GM15510 (cell line): Measurements from ENCODE around the gene GATAD2A.
A peak's percentile ranks its signal among the peaks of the same experiment; 100 is the strongest.

Experiments used
- POLR2A ChIP-seq: IDR thresholded peaks from 3 replicates; pipeline ENCODE4 v1.6.1; 2011; ENCODE audit warnings: borderline replicate concordance; ENCODE audit not compliant: insufficient read length; ENCODE audit errors: extremely low read depth

GATAD2A gene

DNA sequence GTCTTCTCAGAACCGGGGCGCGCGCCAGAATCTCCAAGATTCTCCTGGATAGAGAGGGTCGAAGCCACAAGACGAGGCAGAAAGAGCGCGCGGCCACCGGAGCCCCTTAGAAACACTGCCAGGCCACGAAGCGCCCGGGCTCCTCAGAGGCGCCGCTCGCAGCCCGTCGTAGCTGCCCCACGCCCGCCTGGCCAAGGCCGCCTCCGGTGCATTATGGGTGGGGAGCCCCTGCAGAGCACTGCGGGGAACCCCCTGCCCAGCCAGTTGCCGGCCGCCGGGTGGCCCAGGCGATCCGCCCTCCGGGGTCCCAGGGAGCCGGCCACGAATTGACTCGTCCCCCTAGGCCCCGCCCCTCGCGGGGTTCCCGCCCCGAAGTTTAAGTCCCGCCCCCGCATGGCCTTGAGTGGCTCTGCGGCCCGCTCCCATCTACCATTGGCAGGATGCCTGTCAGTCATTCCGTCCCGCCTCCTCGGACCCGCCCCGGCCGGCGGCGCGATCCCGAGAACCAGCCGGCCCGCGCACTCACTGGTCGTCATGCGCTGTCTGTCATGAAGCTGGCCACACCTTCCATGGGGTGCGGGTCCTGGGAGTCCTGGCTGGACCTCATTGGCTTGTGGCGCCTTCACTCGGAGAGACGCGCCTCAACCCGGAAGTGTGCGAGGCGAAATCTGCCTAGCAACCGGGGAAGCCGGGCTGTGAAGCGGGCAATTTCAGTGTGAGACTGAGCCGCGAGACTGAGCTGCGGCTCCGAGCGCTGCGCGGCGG lies 20.2 kb upstream of the GATAD2A start:
- TF ChIP-seq POLR2A = peak; percentile 90

DNA sequence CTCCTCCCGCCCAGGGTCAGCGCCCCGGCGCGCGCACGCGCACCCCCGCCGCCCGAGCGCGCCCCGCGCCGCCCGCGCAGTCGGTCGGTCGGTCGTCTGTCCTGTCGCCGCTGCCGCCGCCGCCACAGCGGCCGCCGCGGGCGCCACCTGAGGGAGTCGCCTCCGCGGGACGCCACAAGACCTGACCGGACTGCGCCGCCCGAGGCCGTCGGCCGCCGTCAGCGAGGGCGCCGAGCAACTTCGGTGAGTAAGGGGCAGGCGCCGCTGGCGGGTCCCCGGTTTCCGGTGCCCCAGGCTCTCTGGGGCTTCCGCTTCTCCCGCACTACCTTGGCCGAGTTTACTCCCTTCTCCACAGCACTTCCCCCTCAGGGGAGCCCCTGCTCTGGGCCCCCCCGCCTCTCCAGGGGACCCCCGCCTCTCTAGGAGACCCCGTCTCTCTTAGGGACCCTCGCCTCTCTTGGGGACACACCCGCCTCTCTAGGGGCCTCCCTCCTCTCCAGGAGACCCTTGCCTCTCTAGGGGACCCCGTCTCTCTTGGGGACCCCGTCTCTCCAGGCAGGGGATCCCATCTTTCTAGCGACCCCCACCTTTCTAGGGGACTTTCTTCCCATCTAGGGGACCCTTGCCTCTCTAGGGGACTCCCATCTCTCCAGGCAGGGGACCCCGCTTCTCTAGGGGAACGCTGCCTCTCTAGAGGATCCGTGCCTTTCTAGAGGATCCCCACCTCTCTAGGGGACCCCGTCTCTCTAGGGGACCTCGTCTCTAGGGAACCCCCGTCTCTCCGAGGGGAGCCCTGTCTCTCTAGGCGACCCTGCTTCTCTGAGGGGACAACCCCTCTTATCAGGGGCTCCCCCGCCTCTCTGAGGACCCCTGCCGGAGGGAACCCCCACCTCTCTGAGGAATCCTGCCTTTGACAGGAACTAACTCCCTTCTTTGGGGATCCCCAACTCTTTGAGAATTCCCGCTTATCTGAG lies 19.3 kb upstream of the GATAD2A start:
- TF ChIP-seq POLR2A = peak; percentile 78

DNA sequence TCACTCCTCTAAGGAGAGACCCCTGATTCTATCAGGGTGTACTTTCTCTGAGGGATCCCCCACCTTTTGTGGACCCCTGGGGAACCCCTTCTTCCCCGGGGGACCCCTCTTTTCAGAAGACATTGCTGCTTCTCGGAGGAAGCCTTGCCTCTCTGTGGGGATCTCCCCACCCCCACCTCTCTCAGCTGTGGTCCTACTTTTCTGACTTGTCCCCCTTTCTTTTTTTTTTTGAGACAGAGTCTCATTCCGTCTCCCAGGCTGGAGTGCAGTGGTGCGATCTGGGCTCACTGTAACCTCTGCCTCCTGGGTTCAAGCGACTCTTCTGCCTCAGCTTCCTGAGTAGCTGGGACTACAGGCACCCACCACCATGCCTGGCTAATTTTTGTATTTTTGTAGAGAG lies 18.4 kb upstream of the GATAD2A start:
- TF ChIP-seq POLR2A = no peak

DNA sequence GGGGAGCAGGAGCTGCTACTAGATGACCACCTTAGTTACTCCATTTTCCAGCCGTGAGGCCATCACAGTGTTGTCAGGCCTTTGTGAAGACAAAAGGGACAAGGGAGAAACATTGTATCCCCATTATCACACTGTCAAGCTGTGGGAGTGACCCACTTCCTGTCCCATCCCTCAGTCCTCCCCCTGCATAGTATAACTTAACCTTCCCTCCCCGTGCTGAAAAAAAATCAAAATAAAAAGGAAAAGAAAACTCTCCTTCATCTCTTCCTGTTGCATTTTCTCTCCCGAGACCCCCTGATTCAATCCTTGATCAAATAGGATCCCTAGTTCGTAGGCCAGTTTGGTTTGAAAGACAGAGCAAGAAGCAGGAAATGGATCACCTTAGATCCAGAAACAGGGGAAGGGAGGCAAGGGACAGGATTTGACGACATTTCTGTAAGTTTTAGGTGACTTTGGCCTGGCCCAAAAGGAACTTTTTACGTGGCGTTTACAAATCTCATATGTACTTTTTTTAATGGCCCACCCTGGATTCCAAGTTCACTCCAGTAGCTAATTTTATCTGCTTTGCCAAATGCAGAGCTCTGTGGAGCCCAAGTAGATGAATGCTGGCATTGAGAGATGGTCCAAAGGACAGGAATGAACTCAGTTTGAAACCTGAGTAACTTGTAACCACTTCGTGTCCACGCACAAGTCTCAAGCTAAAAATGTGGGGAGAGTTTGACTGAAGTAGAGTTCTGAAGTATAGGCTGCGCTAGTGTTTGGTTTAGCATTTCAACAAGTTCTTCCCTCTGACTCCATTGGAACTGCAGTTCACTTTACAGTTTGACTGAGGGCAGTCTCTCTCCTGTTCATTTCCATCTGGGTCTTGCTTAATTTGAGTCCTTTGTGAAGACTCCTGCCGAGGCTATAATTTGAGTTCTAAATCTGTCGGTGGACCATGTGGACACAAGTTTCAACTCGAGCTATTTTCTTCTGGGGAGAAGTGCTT lies 16.6 kb upstream of the GATAD2A start:
- no peak for TF ChIP-seq POLR2A

DNA sequence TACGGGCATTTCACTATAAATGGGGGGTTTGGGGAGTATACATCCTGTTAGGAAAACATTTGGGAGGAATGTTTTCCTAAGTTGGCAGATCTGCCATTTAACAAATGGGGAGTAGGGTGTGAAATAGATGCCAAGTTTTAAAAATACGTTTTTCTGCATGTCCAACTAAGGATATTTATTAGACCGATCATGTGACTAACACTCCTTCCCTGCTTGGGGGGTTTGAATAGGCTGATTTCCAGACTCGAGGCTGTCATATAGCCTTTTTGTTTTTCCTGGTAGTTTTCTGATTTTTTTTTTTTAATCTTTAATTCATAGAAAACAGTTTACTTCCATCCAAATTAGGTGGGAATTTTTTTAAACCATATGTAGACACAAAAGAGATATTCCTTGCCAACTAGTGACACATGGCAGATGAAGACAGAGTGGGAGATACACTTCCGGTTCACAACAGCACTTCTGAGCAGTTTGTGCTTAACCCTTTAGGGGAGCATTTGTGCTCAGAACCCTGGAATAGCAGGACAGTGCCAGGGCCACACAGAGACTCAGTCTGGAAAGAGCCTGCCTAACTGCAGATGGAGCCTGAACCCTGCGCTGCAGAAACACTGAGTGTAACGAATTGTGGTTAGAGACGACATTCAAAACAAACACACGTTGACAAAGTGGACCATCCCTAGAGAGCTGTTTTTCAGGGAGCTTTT lies 5.6 kb upstream of the GATAD2A start:
- TF ChIP-seq POLR2A = no peak

DNA sequence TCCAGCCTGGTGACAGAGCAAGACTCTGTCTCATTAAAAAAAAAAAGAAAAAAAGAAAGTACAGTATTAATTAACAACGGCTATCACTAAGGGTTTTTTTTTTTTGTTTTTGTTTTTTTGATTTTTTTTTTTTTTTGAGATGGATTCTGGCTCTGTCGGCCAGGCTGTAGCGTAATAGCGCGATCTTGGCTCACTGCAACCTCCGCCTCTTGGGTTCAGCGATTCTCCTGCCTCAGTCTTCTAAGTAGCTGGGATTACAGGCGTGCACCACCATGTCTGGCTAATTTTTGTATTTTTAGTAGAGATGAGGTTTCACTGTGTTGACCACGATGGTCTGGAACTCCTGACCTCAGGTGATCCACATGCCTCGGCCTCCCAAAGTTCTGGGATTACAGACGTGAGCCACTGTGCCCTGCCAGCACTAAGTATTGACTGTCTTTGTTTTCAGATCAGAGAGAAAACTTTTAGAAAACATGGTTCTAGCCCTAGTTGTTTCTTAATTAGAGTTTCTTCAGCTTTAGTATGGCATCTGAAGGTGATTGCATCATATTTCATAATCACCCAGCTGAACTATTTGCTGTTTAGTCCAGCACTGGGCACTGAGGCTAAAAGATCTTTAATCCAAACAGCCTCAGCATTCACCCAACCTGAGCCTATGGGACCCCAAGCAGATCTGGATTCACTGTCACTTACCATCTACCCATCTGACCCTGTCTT lies 2.7 kb upstream of the GATAD2A start:
- no peak for TF ChIP-seq POLR2A

DNA sequence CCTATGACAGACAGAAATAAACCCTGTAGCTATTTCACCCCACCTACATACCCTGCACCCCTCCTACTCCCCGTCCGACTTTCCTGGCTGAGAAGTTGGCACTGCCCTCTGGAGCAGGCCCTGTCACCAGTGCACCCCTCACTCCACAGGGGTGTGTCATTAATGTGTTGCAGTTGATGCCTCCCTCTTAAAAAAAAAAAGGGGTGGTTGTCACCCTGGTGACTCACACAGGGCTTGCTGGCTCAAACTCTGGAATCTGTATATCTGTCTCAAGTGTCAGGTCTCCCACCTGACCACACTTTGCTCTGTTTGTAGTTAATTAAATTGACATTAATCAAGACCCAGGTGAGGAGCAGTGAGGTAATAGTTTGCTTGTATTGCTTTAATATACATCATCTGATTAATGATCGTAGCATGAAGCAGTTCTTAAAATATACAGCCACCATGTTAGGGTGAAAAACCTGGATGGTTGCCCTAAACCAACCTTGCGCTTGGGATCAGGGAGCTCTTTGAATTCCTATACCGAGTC lies 2.0 kb upstream of the GATAD2A start:
- no peak for TF ChIP-seq POLR2A

DNA sequence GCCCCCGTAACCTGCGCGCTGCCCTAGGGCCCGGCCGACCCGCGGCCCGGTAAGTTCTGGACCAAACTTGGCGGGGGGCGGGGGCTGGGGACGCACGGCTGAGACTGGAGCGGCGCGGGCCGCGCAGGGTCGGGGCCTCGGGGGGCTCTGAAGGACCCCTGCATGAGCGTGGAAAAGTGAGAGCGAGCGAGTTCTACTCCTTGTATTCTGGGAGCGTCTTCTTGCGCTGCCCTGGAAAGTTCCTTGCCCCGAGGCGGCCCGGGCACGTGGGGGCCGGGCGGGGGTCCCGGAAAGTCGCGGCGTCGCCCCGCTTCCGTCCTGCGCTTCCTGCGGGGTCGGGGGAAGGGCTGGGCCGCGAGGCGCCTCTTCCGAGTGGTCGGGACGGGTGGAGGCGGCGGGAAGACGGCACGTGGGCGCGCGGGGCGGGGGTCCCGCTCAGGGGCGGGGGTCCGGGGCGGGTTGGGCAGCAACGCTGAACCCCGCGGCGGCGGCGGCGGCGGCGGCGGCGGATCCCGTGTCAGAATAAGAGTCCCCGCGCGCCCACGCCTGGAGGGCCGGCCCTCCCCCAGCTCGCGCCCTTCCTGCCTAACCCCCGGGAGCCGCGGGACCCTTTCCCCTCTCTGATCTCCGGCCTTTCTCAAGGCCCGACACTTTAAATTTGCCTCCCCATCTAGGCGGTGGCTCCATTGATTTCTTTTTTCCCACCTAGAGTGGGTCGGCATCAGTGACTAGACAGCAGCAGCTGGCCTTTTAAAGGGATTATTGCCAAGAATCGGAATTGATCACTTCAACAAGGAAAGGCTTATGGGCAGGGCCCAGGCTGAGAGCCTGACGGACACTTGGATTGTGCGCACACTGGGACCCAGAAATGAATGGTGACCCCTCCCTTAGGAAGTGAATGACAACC lies 749 bp downstream of the GATAD2A start:
- no peak for TF ChIP-seq POLR2A

DNA sequence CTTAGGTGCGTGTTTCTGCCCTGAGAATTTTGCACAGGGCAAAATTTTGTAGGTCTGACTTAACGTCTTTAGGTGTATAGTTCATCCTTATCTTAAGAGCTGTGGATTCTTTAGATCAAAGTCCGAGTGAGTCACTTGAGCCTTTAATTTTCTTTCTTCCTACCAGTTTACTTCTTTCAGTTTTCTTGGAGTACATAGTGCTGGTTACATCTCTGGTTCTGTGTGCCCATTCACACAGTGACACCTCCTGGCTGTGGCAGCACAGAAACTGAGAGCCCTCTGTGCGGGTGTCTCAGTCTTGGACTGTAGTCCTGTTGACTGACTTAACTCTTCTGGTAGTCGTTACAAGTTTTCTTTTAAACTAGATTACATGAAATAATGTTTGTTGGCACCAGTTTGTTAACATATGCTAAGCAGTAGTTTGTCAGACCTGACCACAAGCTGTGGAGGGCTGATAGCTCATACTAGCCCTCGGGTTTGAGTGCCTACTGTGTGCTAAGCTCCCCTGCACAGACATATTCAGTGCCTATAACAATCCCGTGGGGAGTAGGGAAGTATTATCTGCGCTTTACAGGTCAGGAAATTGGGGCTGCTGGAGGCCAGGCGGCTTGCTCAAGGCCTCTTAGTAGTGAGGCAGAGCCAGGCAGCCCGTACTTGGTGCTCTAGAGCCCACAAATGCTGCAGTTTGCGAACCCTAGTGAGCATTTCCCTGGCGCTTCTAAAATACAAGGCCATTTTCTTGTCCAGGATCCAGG lies 1.6 kb downstream of the GATAD2A start:
- no peak for TF ChIP-seq POLR2A

DNA sequence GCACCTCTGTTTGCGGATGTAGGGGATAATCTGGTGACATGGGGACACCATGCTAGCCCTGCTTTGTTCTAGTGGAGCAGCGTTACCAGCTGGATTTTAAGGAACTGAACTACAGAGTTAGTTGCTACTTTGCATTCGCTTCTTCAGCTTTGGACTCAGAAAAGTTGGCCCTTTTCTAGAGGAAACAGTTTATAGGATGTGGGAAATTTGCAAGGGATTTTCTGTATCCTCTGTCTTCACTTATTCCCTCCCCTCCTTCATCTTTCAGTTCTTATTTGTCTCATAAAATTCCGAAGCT lies 2.1 kb downstream of the GATAD2A start:
- no peak for TF ChIP-seq POLR2A

DNA sequence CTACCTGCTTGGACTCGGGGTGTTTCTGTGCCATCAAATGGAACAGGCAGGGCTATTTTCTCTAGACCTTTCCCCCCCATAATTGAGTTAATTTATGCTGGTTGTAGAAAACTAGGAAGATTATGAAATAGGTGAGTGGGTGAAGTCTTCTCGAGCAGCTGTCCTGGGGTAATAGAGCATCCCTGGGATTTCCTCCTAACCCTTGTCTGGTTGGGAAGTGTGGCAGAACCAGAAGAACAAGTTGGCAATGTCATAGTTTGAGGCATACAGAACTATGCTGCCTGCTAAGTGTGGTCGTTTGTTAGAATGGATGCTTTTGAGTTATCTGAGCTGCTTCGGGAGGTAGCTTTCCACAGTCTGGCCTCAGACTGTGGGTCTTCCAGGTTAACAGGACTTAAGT lies 3.7 kb downstream of the GATAD2A start:
- no peak for TF ChIP-seq POLR2A

DNA sequence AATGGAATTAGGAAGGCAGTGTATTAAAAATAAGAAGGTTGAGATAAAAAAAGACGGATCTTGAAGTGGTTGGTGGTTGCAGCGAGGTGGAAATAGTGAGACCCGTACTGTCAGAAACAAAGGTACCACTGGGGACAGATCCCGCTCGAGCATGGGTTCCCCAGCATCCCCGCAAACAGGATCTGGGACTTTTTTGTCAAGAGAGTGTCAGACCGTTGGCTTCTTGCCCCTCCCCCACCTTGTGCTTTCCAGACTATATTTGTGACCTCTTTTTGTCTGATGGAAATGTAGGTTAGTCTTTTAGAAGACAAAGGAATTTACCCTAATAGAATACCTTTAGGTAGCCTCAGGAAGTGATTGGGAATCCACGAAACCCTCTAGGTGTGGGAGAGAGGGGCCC lies 4.2 kb downstream of the GATAD2A start:
- no peak for TF ChIP-seq POLR2A
